HG03196 (cell line): ENCODE data around the gene UGT1A7.

ENCODE experiments used
- ATAC-seq: cut with Tn5 transposase; IDR thresholded peaks from one replicate; pipeline ENCODE4 v1.9.1; 2021; ENCODE audit not compliant: unreplicated experiment

UGT1A7 gene

GRCh38 chr2:233760043-233760442 is 78.3 kb downstream of the UGT1A7 start, which contains the start of gene UGT1A1:
TSS of gene UGT1A1 (plus strand) at chr2:233760270. CDS start at chr2:233760288, 18 bp downstream.
- ATAC-seq, result no peak

- ATAC-seq, result no peak
Measured at GRCh38 chr2:233761040-233761769, 79.5 kb downstream of the UGT1A7 start.

GRCh38 chr2:233764264-233764663 is 82.6 kb downstream of the UGT1A7 start:
- ATAC-seq, result no peak

DNA sequence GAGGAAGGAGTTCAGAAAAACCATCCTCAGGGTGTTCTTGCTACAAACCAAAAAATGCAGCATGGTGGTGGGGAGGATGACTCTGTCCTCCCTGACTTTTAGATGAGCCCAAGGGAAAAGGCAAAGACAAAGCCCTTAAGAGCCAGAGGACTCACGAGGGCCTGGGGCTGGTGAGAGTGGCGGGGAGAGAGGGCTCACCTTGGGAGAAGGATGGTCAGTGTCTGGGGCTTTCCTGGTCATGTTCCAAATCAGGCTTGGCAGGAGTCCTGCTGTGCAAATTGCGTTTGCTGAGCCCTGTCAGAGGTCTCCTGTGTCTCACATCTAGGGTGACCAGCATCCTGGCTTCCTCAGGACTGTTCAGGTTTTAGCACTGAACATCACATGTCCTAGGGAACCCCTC is 83.1 kb downstream of the UGT1A7 start:
- ATAC-seq, result no peak

DNA sequence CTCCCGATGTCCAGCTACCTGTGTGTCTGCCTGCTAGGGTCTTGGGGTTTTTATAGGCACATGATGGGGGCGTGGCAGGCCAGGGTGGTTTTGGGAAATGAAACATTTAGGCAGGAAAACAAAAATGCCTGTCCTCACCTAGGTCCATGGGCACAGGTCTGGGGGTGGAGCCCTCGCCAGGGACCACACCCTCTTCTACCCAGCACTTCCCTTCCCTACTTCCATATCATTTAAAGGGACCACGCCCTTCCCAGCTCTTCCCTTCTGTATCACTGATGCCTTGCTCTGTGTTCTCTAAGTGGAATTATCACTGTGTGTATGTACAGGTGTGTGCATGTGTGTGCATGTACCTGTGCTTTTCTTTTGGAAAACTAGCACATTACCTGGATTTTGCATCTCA is 84.7 kb downstream of the UGT1A7 start:
- ATAC-seq, result no peak

DNA sequence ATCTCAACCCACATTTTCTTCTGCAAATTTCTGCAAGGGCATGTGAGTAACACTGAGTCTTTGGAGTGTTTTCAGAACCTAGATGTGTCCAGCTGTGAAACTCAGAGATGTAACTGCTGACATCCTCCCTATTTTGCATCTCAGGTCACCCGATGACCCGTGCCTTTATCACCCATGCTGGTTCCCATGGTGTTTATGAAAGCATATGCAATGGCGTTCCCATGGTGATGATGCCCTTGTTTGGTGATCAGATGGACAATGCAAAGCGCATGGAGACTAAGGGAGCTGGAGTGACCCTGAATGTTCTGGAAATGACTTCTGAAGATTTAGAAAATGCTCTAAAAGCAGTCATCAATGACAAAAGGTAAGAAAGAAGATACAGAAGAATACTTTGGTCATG is 86.4 kb downstream of the UGT1A7 start:
- ATAC-seq, result no peak

GRCh38 chr2:233769260-233769659 is 87.6 kb downstream of the UGT1A7 start:
- ATAC-seq, result no peak

- no peak for ATAC-seq
Measured at GRCh38 chr2:233772153-233772552, 90.5 kb downstream of the UGT1A7 start.

GRCh38 chr2:233772583-233772982 is 90.9 kb downstream of the UGT1A7 start:
- no peak for ATAC-seq

- ATAC-seq, result no peak
Measured at GRCh38 chr2:233773854-233774253, 92.2 kb downstream of the UGT1A7 start.

GRCh38 chr2:233775414-233775813 is 93.7 kb downstream of the UGT1A7 start:
- ATAC-seq, result no peak

DNA sequence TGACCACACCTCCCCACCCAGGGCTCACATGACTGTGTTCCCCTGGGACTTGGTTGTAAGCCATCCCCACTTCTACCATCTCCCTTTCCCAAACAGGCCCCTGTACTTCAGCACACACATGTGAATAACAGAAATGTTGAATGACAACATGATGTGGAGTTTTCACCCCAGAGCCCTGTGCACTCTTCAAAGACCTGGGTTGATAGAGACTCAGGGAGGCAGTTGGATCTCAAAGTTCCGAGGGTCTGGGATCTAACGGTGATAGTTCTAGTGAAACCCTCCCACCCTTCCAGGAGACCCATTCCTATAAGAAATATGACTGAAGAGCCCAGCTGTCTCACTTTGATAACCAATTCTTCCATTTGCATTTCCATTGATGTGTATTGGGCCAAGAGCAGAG is 96.3 kb downstream of the UGT1A7 start, which contains the start of gene MROH2A:
TSS of gene MROH2A (plus strand) at position 301 of the 400 bp plus-strand sequence. CDS start 1,029 bp downstream, outside the sequence.
- ATAC-seq, result no peak

GRCh38 chr2:233779722-233780121 is 98.0 kb downstream of the UGT1A7 start:
- no peak for ATAC-seq

- ATAC-seq, result no peak
Measured at GRCh38 chr2:233780771-233781170, 99.1 kb downstream of the UGT1A7 start.

- ATAC-seq, result no peak
Measured at GRCh38 chr2:233789554-233789953, 107.9 kb downstream of the UGT1A7 start.

GRCh38 chr2:233791151-233791882 is 109.6 kb downstream of the UGT1A7 start:
- ATAC-seq, result no peak

DNA sequence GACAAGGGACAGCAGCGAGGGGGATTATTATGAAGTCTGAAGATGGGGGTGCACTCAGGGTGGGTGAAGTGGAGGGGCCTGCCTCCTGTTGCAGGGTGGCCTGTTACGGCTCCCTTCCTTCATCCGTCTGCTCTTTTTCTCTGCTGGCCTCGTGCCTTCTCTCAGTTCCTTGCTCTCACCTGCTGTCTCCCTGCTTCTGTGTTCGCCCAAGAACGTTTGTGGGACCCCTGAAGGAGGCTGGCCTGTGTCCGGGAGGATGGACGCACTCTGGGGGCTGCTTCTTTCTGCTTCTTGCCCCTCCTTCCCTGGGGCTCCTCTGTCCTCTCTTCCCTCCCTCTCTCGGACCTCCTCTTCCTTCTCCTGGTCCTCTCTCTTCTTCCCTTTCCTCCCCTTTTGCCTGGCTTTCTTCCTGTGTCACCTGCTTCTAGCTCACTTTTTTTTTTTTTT is 110.2 kb downstream of the UGT1A7 start:
- ATAC-seq, result no peak

DNA sequence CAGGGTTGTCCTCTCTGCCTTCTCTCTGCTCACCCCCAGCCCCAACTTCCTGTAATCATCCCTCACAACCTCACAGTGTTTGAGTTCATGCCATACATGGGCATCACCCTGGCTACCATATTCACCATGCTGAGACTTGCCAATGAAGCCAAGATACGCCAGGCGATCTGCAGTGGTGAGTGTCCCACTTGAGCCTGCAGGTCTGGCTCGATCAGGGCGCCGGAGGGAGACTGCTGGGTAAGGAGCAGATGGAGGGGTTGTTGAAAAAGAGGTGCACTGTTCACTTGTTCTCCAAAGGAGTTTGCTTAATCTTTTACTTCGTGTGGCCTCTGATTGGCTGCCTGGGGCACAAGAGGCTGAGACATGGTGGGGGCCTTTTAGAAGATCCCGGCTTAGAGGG is 111.0 kb downstream of the UGT1A7 start:
- ATAC-seq, result no peak

- no peak for ATAC-seq
Measured at GRCh38 chr2:233793465-233794127, 111.9 kb downstream of the UGT1A7 start.

GRCh38 chr2:233794128-233794658 is 112.5 kb downstream of the UGT1A7 start:
- no peak for ATAC-seq

- no peak for ATAC-seq
Measured at GRCh38 chr2:233795735-233796171, 114.1 kb downstream of the UGT1A7 start.
